H1 (cell line): Measurements from ENCODE around the gene COL4A2. TPM values are rescaled to one million over a fixed set of nuclear protein-coding genes. Genes with fewer than 3 reads are reported as not detected.

Experiments
- CTCF ChIA-PET: fragments of 300-600 bp; sonication (Branson Sonifier 250); formaldehyde crosslinking; loops from one replicate; lab custom pipeline; 2021; ENCODE audit not compliant: partially characterized antibody; lab: Charles Lee
- POLR2A ChIA-PET: fragments of 300-600 bp; sonication (Branson Sonifier 250); formaldehyde crosslinking; loops from one replicate; lab custom pipeline; 2021; ENCODE audit warnings: inconsistent platforms; ENCODE audit not compliant: partially characterized antibody; lab: Charles Lee
- DNase-seq, 2 experiments: peaks; one replicate each; pipeline versions ENCODE4 v3.0.0 to v3.0.0-alpha.2; 2010 to 2022; ENCODE audit warnings: low spot score in 2 of 2, low read depth in 1 of 2, mixed read lengths in 1 of 2
- FAIRE-seq: peaks from 2 replicates; lab custom pipeline; 2011; peaks lifted over from hg19 to GRCh38; lab: Jason Lieb, UNC
- H2AFZ ChIP-seq: 2 replicates; pipeline ENCODE4 v1.8.1; 2012; ENCODE audit warnings: low read length, inconsistent platforms
- H2AK5ac ChIP-seq: 2 replicates; pipeline ENCODE4 v1.6.1; 2013; ENCODE audit warnings: low read depth, low read length
- H2BK120ac ChIP-seq: replicated peaks from 2 replicates; pipeline ENCODE3; 2013; ENCODE audit warnings: low read depth, low read length, inconsistent platforms
- H2BK12ac ChIP-seq: 2 replicates; pipeline ENCODE4 v1.6.1; 2013; ENCODE audit warnings: low read depth, low read length
- H2BK15ac ChIP-seq: 2 replicates; pipeline ENCODE4 v1.6.1; 2013; ENCODE audit warnings: low read length
- H2BK20ac ChIP-seq: 2 replicates; pipeline ENCODE4 v1.6.1; 2013; ENCODE audit warnings: low read length
- H2BK5ac ChIP-seq: 2 replicates; pipeline ENCODE4 v1.6.1; 2013; ENCODE audit warnings: low read depth, low read length
- H3K14ac ChIP-seq: 2 replicates; pipeline ENCODE4 v1.6.1; 2013; ENCODE audit warnings: inconsistent platforms; ENCODE audit not compliant: insufficient read length
- H3K18ac ChIP-seq: 2 replicates; pipeline ENCODE4 v1.6.1; 2013; ENCODE audit warnings: low read length; ENCODE audit errors: extremely low read depth
- H3K23ac ChIP-seq: 2 replicates; pipeline ENCODE4 v1.6.1; 2013; ENCODE audit warnings: inconsistent platforms; ENCODE audit not compliant: insufficient read length
- H3K23me2 ChIP-seq: 2 replicates; pipeline ENCODE4 v1.6.1; 2013; ENCODE audit warnings: low read depth, low read length
- H3K27ac ChIP-seq: 2 replicates; pipeline ENCODE4 v1.6.1; 2011; ENCODE audit warnings: low read depth, low read length, inconsistent platforms
- H3K27me3 ChIP-seq, 4 experiments: replicated peaks in 1 of 4; 1 replicate in 1 of 4; 2 replicates in 3 of 4; pipeline versions ENCODE4 v1.6.1 to v1.8.1; 2011 to 2013; ENCODE audit warnings: low read length in 3 of 4, mild to moderate bottlenecking in 3 of 4, inconsistent platforms in 2 of 4, mixed read lengths in 2 of 4, moderate library complexity in 1 of 4; ENCODE audit not compliant: control insufficient read depth in 3 of 4, insufficient read depth in 3 of 4; ENCODE audit errors: extremely low read depth in 1 of 4
- H3K36me3 ChIP-seq, 4 experiments: 2 replicates each; pipeline versions ENCODE4 v1.6.1 to v1.8.1; 2011 to 2013; ENCODE audit warnings: mild to moderate bottlenecking in 4 of 4, low read length in 3 of 4, moderate library complexity in 2 of 4, control low read depth in 1 of 4, inconsistent platforms in 1 of 4; ENCODE audit not compliant: insufficient read depth in 4 of 4, control insufficient read depth in 2 of 4
- H3K4ac ChIP-seq: replicated peaks from 2 replicates; pipeline ENCODE3; 2013; ENCODE audit warnings: low read length, low read depth, mixed read lengths, inconsistent platforms; ENCODE audit not compliant: insufficient read length
- H3K4me1 ChIP-seq, 4 experiments: replicated peaks in 1 of 4; 1 replicate in 1 of 4; 2 replicates in 3 of 4; pipeline versions ENCODE4 v1.6.1 to v1.8.1; 2011 to 2013; ENCODE audit warnings: low read length in 3 of 4, inconsistent platforms in 2 of 4, mixed read lengths in 1 of 4; ENCODE audit not compliant: insufficient read depth in 4 of 4, control insufficient read depth in 3 of 4
- H3K4me2 ChIP-seq, 2 experiments: 2 replicates each; pipeline versions ENCODE4 v1.6.1 to v1.8.1; 2011 to 2013; ENCODE audit warnings: low read depth in 2 of 2, low read length in 2 of 2, control low read depth in 1 of 2, inconsistent platforms in 1 of 2, mild to moderate bottlenecking in 1 of 2; ENCODE audit not compliant: insufficient read depth in 1 of 2
- H3K4me3 ChIP-seq, 4 experiments: fragments of 200-600, 300-600 bp in 1 of 4; sonication (generic), shearing (Covaris generic), sonication (Bioruptor Twin) in 1 of 4; 2 replicates each; pipeline versions ENCODE4 v1.5.1 to v1.8.1; 2011 to 2016; ENCODE audit warnings: low read length in 4 of 4, low read depth in 3 of 4, control low read depth in 2 of 4, inconsistent platforms in 2 of 4, mild to moderate bottlenecking in 2 of 4, mixed read lengths in 1 of 4, moderate library complexity in 1 of 4; ENCODE audit not compliant: insufficient read depth in 2 of 4; ENCODE audit errors: extremely low read depth in 1 of 4
- H3K56ac ChIP-seq: replicated peaks from 2 replicates; pipeline ENCODE3; 2013; ENCODE audit warnings: low read depth, mild to moderate bottlenecking, mixed read lengths, low read length, inconsistent platforms; ENCODE audit not compliant: insufficient read length
- H3K79me1 ChIP-seq: 2 replicates; pipeline ENCODE4 v1.6.1; 2013; ENCODE audit warnings: low read depth, low read length, control low read depth
- H3K79me2 ChIP-seq, 2 experiments: 2 replicates each; pipeline versions ENCODE4 v1.6.1 to v1.8.1; 2012 to 2013; ENCODE audit warnings: low read length in 2 of 2, mild to moderate bottlenecking in 2 of 2, inconsistent platforms in 1 of 2; ENCODE audit not compliant: insufficient read depth in 2 of 2, control insufficient read depth in 1 of 2
- H3K9ac ChIP-seq, 4 experiments: replicated peaks in 1 of 4; 1 replicate in 1 of 4; 2 replicates in 3 of 4; pipeline versions ENCODE4 v1.6.1 to v1.8.1; 2011 to 2013; ENCODE audit warnings: low read depth in 3 of 4, low read length in 3 of 4, control low read depth in 2 of 4, mild to moderate bottlenecking in 2 of 4, moderate library complexity in 2 of 4, inconsistent platforms in 1 of 4; ENCODE audit errors: extremely low read depth in 1 of 4
- H3K9me3 ChIP-seq, 2 experiments: 2 replicates each; pipeline versions ENCODE4 v1.6.1 to v1.8.1; 2012 to 2013; ENCODE audit warnings: mild to moderate bottlenecking in 2 of 2, moderate library complexity in 2 of 2, control low read depth in 1 of 2, inconsistent platforms in 1 of 2, low read depth in 1 of 2, low read length in 1 of 2, mixed read lengths in 1 of 2; ENCODE audit not compliant: insufficient read depth in 2 of 2
- H4K20me1 ChIP-seq, 2 experiments: replicated peaks in 1 of 2; 2 replicates each; pipeline versions ENCODE3 to v1.8.1; 2011 to 2013; ENCODE audit warnings: inconsistent platforms in 2 of 2, low read length in 2 of 2, mild to moderate bottlenecking in 1 of 2; ENCODE audit not compliant: insufficient read depth in 2 of 2, control insufficient read depth in 1 of 2
- H4K5ac ChIP-seq: 2 replicates; pipeline ENCODE4 v1.6.1; 2013; ENCODE audit warnings: low read length, low read depth, mixed read lengths, inconsistent platforms; ENCODE audit not compliant: insufficient read length
- H4K8ac ChIP-seq: 2 replicates; pipeline ENCODE4 v1.8.0; 2013; ENCODE audit warnings: mild to moderate bottlenecking, moderate library complexity, low read length, inconsistent platforms; ENCODE audit not compliant: insufficient read depth; ENCODE audit errors: extremely low read depth
- H4K91ac ChIP-seq: replicated peaks from 2 replicates; pipeline ENCODE3; 2013; ENCODE audit warnings: low read length, mixed read lengths, inconsistent platforms; ENCODE audit not compliant: insufficient read length
- HDAC2 ChIP-seq, 2 experiments: fragments of 300-600 bp in 1 of 2; sonication (generic) in 1 of 2; IDR thresholded peaks; 2 replicates each; pipeline ENCODE4 v1.6.1; 2011 to 2012; ENCODE audit warnings: low read depth in 2 of 2, low read length in 2 of 2, mild to moderate bottlenecking in 2 of 2, moderate library complexity in 2 of 2, borderline replicate concordance in 1 of 2, inconsistent platforms in 1 of 2
- KDM4A ChIP-seq: IDR thresholded peaks from one replicate; pipeline ENCODE4 v1.7.1; 2012; ENCODE audit warnings: low read depth, mild to moderate bottlenecking, moderate library complexity, low read length, inconsistent platforms; ENCODE audit not compliant: severe bottlenecking
- MAFK ChIP-seq: IDR thresholded peaks from 2 replicates; pipeline ENCODE4 v1.6.1; 2012; ENCODE audit warnings: low read depth, mild to moderate bottlenecking, improper control_type of control experiment, low read length
- POU5F1 ChIP-seq: IDR thresholded peaks from 2 replicates; pipeline ENCODE4 v1.6.1; 2011; ENCODE audit warnings: low read depth, mild to moderate bottlenecking, low read length, moderate library complexity
- WGBS, 2 experiments: shearing (Covaris generic) in 1 of 2; methylation state at CpG; one replicate each; pipeline versions ENCODE4 v1.1.6 to v1.1.7; 2013 to 2015; ENCODE audit warnings: low lambda C conversion rate in 2 of 2, mixed read lengths in 2 of 2, inconsistent platforms in 1 of 2, low coverage in 1 of 2, missing lambda C conversion rate in 1 of 2; ENCODE audit not compliant: insufficient replicate concordance in 2 of 2, insufficient coverage in 1 of 2, insufficient read length in 1 of 2; ENCODE audit errors: extremely low coverage in 1 of 2, missing lambda C conversion rate in 1 of 2; 5-methylcytosine and 5-hydroxymethylcytosine counted together
- polyA plus RNA-seq, 7 experiments: library from polyadenylated mRNA; depleted of rRNA in 3 of 7; stranded (reverse) in 5 of 7; unstranded in 2 of 7; fragments of >200 nt in 5 of 7; fragments of 200-250 nt in 2 of 7; gene quantifications; 1 replicate in 5 of 7; 2 replicates in 1 of 7; 4 replicates in 1 of 7; pipeline versions ENCODE4 v1.2.1 to v1.2.3, GENCODE V29; 2011 to 2013; ENCODE audit warnings: missing spikeins in 2 of 7, mixed read lengths in 2 of 7
- total RNA-seq: library from RNA; stranded (reverse); fragmentation: NEBNext Ultra II Directional; extraction: Animal tissue kit (Norgen Biotek cat#: 25700); gene quantifications from 2 replicates; pipeline ENCODE4 v1.2.1, GENCODE V29; 2021

The COL4A2 gene
- total and polyA plus RNA-seq, 2 of the 8 experiments (the other 6 are each of a cell fraction or from before 2014, with no cell fraction given) = 80.4 to 87.3 TPM

DNA sequence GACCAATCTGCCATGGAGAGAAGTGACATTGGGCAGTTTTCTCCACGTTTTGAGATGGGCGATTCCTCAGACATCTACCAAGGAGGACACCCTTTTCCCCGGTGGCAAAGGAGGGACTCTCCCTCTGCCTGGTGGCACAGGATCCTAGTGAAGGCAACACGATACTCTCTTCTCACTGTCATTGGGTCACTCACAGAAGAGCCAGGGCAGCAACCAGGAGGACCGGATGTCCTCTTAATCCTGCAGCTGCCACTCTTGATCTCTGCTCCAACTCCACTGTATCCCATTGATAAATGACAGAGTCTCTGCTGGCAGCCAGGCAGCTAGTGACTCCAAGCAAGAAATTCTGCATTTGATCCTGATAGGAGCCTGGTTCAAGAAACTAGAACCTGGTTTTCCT lies 42.2 kb downstream of the COL4A2 start:
- Histone ChIP-seq H3K79me2 (peaks cover 0 to 10% of the 10 kb centered on the region in 2 experiments; a peak in 1 of 4 replicates), H3K4me2 (no peak overlapping the region), H3K56ac (no peak overlapping the region), H2BK20ac (no peak overlapping the region), H3K18ac (no peak overlapping the region), H3K23me2 (no peaks in the 10 kb centered on the region), H3K9ac (no peak overlapping the region), H3K4ac (no peak overlapping the region), H3K23ac (no peak overlapping the region), H2AK5ac (no peak overlapping the region), H4K8ac (no peak overlapping the region), H4K5ac (no peak overlapping the region), H3K27me3 (no peaks in the 10 kb centered on the region), H4K91ac (no peak overlapping the region), H3K9me3 (no peaks in the 10 kb centered on the region), H2BK120ac (no peak overlapping the region), H2BK12ac (no peak overlapping the region), H3K4me1 (peaks cover 0 to 6% (median 3%) of the 10 kb centered on the region in 4 experiments; a peak in 5 of 7 replicates), H3K36me3 (no peaks in the 10 kb centered on the region), H2BK15ac (no peak overlapping the region), H4K20me1 (peaks cover 7 to 8% of the 10 kb centered on the region in 2 experiments), H2AFZ (no peak overlapping the region), H3K14ac (no peak overlapping the region), H3K27ac (no peak overlapping the region), H2BK5ac (no peak overlapping the region), H3K79me1 (peaks cover 13% of the 10 kb centered on the region), H3K4me3 (no peak overlapping the region)
- FAIRE-seq (no peak), DNase-seq (no peak)
- CTCF ChIA-PET = interaction anchor here (0.6 to 1.8 kb wide), 4 partner anchors 9 to 120 kb away, joined by 3 to 5 read pairs (median 4); no protein-coding TSS in a partner anchor
- POLR2A ChIA-PET = no interaction called here
- TF ChIP-seq HDAC2 (IDR thresholded peaks at IDR 0.05; ENCODE audit: borderline replicate concordance in 1 of 2, low read depth in 2 of 2, low read length in 2 of 2) = no peak
- no peak for TF ChIP-seq MAFK
- TF ChIP-seq POU5F1 = no peak
- no peak for TF ChIP-seq KDM4A
- 86% methylated on average over 5 of the region's 5 CpGs; no CpG with 5 or more reads in 1 of the 2 experiments for WGBS, 2 experiments
